H1 (cell line): Measurements from ENCODE around the gene LRP8. TPM values are rescaled to one million over a fixed set of nuclear protein-coding genes. Genes with fewer than 3 reads are reported as not detected.

Experiments
- CTCF ChIA-PET: fragments of 300-600 bp; sonication (Branson Sonifier 250); formaldehyde crosslinking; loops from one replicate; lab custom pipeline; 2021; ENCODE audit not compliant: partially characterized antibody; lab: Charles Lee
- POLR2A ChIA-PET: fragments of 300-600 bp; sonication (Branson Sonifier 250); formaldehyde crosslinking; loops from one replicate; lab custom pipeline; 2021; ENCODE audit warnings: inconsistent platforms; ENCODE audit not compliant: partially characterized antibody; lab: Charles Lee
- DNase-seq, 2 experiments: peaks; one replicate each; pipeline versions ENCODE4 v3.0.0 to v3.0.0-alpha.2; 2010 to 2022; ENCODE audit warnings: low spot score in 2 of 2, low read depth in 1 of 2, mixed read lengths in 1 of 2
- FAIRE-seq: peaks from 2 replicates; lab custom pipeline; 2011; peaks lifted over from hg19 to GRCh38; lab: Jason Lieb, UNC
- H2AFZ ChIP-seq: 2 replicates; pipeline ENCODE4 v1.8.1; 2012; ENCODE audit warnings: low read length, inconsistent platforms
- H2AK5ac ChIP-seq: 2 replicates; pipeline ENCODE4 v1.6.1; 2013; ENCODE audit warnings: low read depth, low read length
- H2BK120ac ChIP-seq: replicated peaks from 2 replicates; pipeline ENCODE3; 2013; ENCODE audit warnings: low read depth, low read length, inconsistent platforms
- H2BK12ac ChIP-seq: 2 replicates; pipeline ENCODE4 v1.6.1; 2013; ENCODE audit warnings: low read depth, low read length
- H2BK15ac ChIP-seq: 2 replicates; pipeline ENCODE4 v1.6.1; 2013; ENCODE audit warnings: low read length
- H2BK20ac ChIP-seq: 2 replicates; pipeline ENCODE4 v1.6.1; 2013; ENCODE audit warnings: low read length
- H2BK5ac ChIP-seq: 2 replicates; pipeline ENCODE4 v1.6.1; 2013; ENCODE audit warnings: low read depth, low read length
- H3K14ac ChIP-seq: 2 replicates; pipeline ENCODE4 v1.6.1; 2013; ENCODE audit warnings: inconsistent platforms; ENCODE audit not compliant: insufficient read length
- H3K18ac ChIP-seq: 2 replicates; pipeline ENCODE4 v1.6.1; 2013; ENCODE audit warnings: low read length; ENCODE audit errors: extremely low read depth
- H3K23ac ChIP-seq: 2 replicates; pipeline ENCODE4 v1.6.1; 2013; ENCODE audit warnings: inconsistent platforms; ENCODE audit not compliant: insufficient read length
- H3K23me2 ChIP-seq: 2 replicates; pipeline ENCODE4 v1.6.1; 2013; ENCODE audit warnings: low read depth, low read length
- H3K27ac ChIP-seq: 2 replicates; pipeline ENCODE4 v1.6.1; 2011; ENCODE audit warnings: low read depth, low read length, inconsistent platforms
- H3K27me3 ChIP-seq, 4 experiments: replicated peaks in 1 of 4; 1 replicate in 1 of 4; 2 replicates in 3 of 4; pipeline versions ENCODE4 v1.6.1 to v1.8.1; 2011 to 2013; ENCODE audit warnings: low read length in 3 of 4, mild to moderate bottlenecking in 3 of 4, inconsistent platforms in 2 of 4, mixed read lengths in 2 of 4, moderate library complexity in 1 of 4; ENCODE audit not compliant: control insufficient read depth in 3 of 4, insufficient read depth in 3 of 4; ENCODE audit errors: extremely low read depth in 1 of 4
- H3K36me3 ChIP-seq, 4 experiments: 2 replicates each; pipeline versions ENCODE4 v1.6.1 to v1.8.1; 2011 to 2013; ENCODE audit warnings: mild to moderate bottlenecking in 4 of 4, low read length in 3 of 4, moderate library complexity in 2 of 4, control low read depth in 1 of 4, inconsistent platforms in 1 of 4; ENCODE audit not compliant: insufficient read depth in 4 of 4, control insufficient read depth in 2 of 4
- H3K4ac ChIP-seq: replicated peaks from 2 replicates; pipeline ENCODE3; 2013; ENCODE audit warnings: low read length, low read depth, mixed read lengths, inconsistent platforms; ENCODE audit not compliant: insufficient read length
- H3K4me1 ChIP-seq, 4 experiments: replicated peaks in 1 of 4; 1 replicate in 1 of 4; 2 replicates in 3 of 4; pipeline versions ENCODE4 v1.6.1 to v1.8.1; 2011 to 2013; ENCODE audit warnings: low read length in 3 of 4, inconsistent platforms in 2 of 4, mixed read lengths in 1 of 4; ENCODE audit not compliant: insufficient read depth in 4 of 4, control insufficient read depth in 3 of 4
- H3K4me2 ChIP-seq, 2 experiments: 2 replicates each; pipeline versions ENCODE4 v1.6.1 to v1.8.1; 2011 to 2013; ENCODE audit warnings: low read depth in 2 of 2, low read length in 2 of 2, control low read depth in 1 of 2, inconsistent platforms in 1 of 2, mild to moderate bottlenecking in 1 of 2; ENCODE audit not compliant: insufficient read depth in 1 of 2
- H3K4me3 ChIP-seq, 4 experiments: fragments of 200-600, 300-600 bp in 1 of 4; sonication (generic), shearing (Covaris generic), sonication (Bioruptor Twin) in 1 of 4; 2 replicates each; pipeline versions ENCODE4 v1.5.1 to v1.8.1; 2011 to 2016; ENCODE audit warnings: low read length in 4 of 4, low read depth in 3 of 4, control low read depth in 2 of 4, inconsistent platforms in 2 of 4, mild to moderate bottlenecking in 2 of 4, mixed read lengths in 1 of 4, moderate library complexity in 1 of 4; ENCODE audit not compliant: insufficient read depth in 2 of 4; ENCODE audit errors: extremely low read depth in 1 of 4
- H3K56ac ChIP-seq: replicated peaks from 2 replicates; pipeline ENCODE3; 2013; ENCODE audit warnings: low read depth, mild to moderate bottlenecking, mixed read lengths, low read length, inconsistent platforms; ENCODE audit not compliant: insufficient read length
- H3K79me1 ChIP-seq: 2 replicates; pipeline ENCODE4 v1.6.1; 2013; ENCODE audit warnings: low read depth, low read length, control low read depth
- H3K79me2 ChIP-seq, 2 experiments: 2 replicates each; pipeline versions ENCODE4 v1.6.1 to v1.8.1; 2012 to 2013; ENCODE audit warnings: low read length in 2 of 2, mild to moderate bottlenecking in 2 of 2, inconsistent platforms in 1 of 2; ENCODE audit not compliant: insufficient read depth in 2 of 2, control insufficient read depth in 1 of 2
- H3K9ac ChIP-seq, 4 experiments: replicated peaks in 1 of 4; 1 replicate in 1 of 4; 2 replicates in 3 of 4; pipeline versions ENCODE4 v1.6.1 to v1.8.1; 2011 to 2013; ENCODE audit warnings: low read depth in 3 of 4, low read length in 3 of 4, control low read depth in 2 of 4, mild to moderate bottlenecking in 2 of 4, moderate library complexity in 2 of 4, inconsistent platforms in 1 of 4; ENCODE audit errors: extremely low read depth in 1 of 4
- H3K9me3 ChIP-seq, 2 experiments: 2 replicates each; pipeline versions ENCODE4 v1.6.1 to v1.8.1; 2012 to 2013; ENCODE audit warnings: mild to moderate bottlenecking in 2 of 2, moderate library complexity in 2 of 2, control low read depth in 1 of 2, inconsistent platforms in 1 of 2, low read depth in 1 of 2, low read length in 1 of 2, mixed read lengths in 1 of 2; ENCODE audit not compliant: insufficient read depth in 2 of 2
- H4K20me1 ChIP-seq, 2 experiments: replicated peaks in 1 of 2; 2 replicates each; pipeline versions ENCODE3 to v1.8.1; 2011 to 2013; ENCODE audit warnings: inconsistent platforms in 2 of 2, low read length in 2 of 2, mild to moderate bottlenecking in 1 of 2; ENCODE audit not compliant: insufficient read depth in 2 of 2, control insufficient read depth in 1 of 2
- H4K5ac ChIP-seq: 2 replicates; pipeline ENCODE4 v1.6.1; 2013; ENCODE audit warnings: low read length, low read depth, mixed read lengths, inconsistent platforms; ENCODE audit not compliant: insufficient read length
- H4K8ac ChIP-seq: 2 replicates; pipeline ENCODE4 v1.8.0; 2013; ENCODE audit warnings: mild to moderate bottlenecking, moderate library complexity, low read length, inconsistent platforms; ENCODE audit not compliant: insufficient read depth; ENCODE audit errors: extremely low read depth
- H4K91ac ChIP-seq: replicated peaks from 2 replicates; pipeline ENCODE3; 2013; ENCODE audit warnings: low read length, mixed read lengths, inconsistent platforms; ENCODE audit not compliant: insufficient read length
- HDAC6 ChIP-seq: IDR thresholded peaks from one replicate; pipeline ENCODE4 v1.7.1; 2012; ENCODE audit warnings: low read depth, mild to moderate bottlenecking, inconsistent platforms, low read length, moderate library complexity
- POU5F1 ChIP-seq: IDR thresholded peaks from 2 replicates; pipeline ENCODE4 v1.6.1; 2011; ENCODE audit warnings: low read depth, mild to moderate bottlenecking, low read length, moderate library complexity
- SP2 ChIP-seq: IDR thresholded peaks from 2 replicates; pipeline ENCODE4 v1.6.1; 2012; ENCODE audit warnings: mild to moderate bottlenecking, low read length, inconsistent platforms
- WGBS, 2 experiments: shearing (Covaris generic) in 1 of 2; methylation state at CpG; one replicate each; pipeline versions ENCODE4 v1.1.6 to v1.1.7; 2013 to 2015; ENCODE audit warnings: low lambda C conversion rate in 2 of 2, mixed read lengths in 2 of 2, inconsistent platforms in 1 of 2, low coverage in 1 of 2, missing lambda C conversion rate in 1 of 2; ENCODE audit not compliant: insufficient replicate concordance in 2 of 2, insufficient coverage in 1 of 2, insufficient read length in 1 of 2; ENCODE audit errors: extremely low coverage in 1 of 2, missing lambda C conversion rate in 1 of 2; 5-methylcytosine and 5-hydroxymethylcytosine counted together
- polyA plus RNA-seq, 7 experiments: library from polyadenylated mRNA; depleted of rRNA in 3 of 7; stranded (reverse) in 5 of 7; unstranded in 2 of 7; fragments of >200 nt in 5 of 7; fragments of 200-250 nt in 2 of 7; gene quantifications; 1 replicate in 5 of 7; 2 replicates in 1 of 7; 4 replicates in 1 of 7; pipeline versions ENCODE4 v1.2.1 to v1.2.3, GENCODE V29; 2011 to 2013; ENCODE audit warnings: missing spikeins in 2 of 7, mixed read lengths in 2 of 7
- total RNA-seq: library from RNA; stranded (reverse); fragmentation: NEBNext Ultra II Directional; extraction: Animal tissue kit (Norgen Biotek cat#: 25700); gene quantifications from 2 replicates; pipeline ENCODE4 v1.2.1, GENCODE V29; 2021

Gene LRP8
- total and polyA plus RNA-seq, 2 of the 8 experiments (the other 6 are each of a cell fraction or from before 2014, with no cell fraction given), result 63.2 to 66.4 TPM

DNA sequence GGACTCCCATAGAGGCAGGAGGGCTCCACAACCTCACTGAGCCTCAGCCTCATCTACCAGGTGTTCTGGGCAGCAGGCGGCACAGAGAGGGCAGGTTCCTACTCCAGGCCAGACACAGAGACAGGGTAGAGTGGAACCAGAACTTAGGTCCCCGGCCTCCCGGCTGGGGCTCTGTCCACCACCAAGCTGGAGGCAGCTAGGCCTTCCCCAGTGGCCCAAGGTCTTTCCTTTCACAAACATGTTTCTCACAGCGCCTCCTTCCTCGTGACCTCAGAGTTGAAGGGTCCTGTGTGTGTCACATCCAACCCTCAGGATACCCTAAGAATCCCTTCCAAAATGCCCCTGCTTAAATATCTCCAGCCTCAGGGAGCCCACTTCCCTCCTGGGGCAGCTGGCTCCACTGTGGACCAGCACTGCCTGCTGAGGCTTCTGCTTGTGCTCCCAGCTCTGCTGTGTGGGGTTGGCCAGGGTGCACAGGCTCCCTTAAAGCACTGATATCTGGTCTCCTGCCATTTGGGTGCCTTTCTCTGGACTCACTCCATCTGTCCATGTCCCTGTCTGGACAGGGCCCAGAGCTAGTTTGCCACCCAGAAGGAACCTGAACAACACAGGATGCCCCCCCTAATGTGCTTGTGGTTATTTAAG lies 56.3 kb downstream of the LRP8 start:
- H2AK5ac ChIP-seq, result no peak overlapping the region
- H3K4me2 ChIP-seq, result no peak overlapping the region
- H3K56ac ChIP-seq, result no peak overlapping the region
- H2BK120ac ChIP-seq, result no peak overlapping the region
- H3K27ac ChIP-seq, result no peak overlapping the region
- H3K4ac ChIP-seq, result no peak overlapping the region
- no peak overlapping the region for H4K91ac ChIP-seq
- no peak overlapping the region for H2BK12ac ChIP-seq
- no peaks in the 10 kb centered on the region for H3K4me1 ChIP-seq
- H4K5ac ChIP-seq, result no peak overlapping the region
- no peak overlapping the region for H3K23ac ChIP-seq
- FAIRE-seq, result no peak
- no peak overlapping the region for H2AFZ ChIP-seq
- ChIA-PET CTCF (interaction anchor here (0.7 to 1.5 kb wide), 3 partner anchors 7 to 1582 kb away, joined by 3 to 4 read pairs (median 4); no protein-coding TSS in a partner anchor), POLR2A (interaction anchor here (1.7 kb wide), 1 partner anchor 12 kb away, joined by 4 read pairs; no protein-coding TSS in a partner anchor)
- 94% methylated on average over 5 of the region's 5 CpGs; no CpG with 5 or more reads in 1 of the 2 experiments for WGBS, 2 experiments
- no peak overlapping the region for H4K8ac ChIP-seq
- no peak for TF ChIP-seq SP2
- TF ChIP-seq HDAC6, result no peak
- no peak for TF ChIP-seq POU5F1
- 0 out of 2 replicates have a peak, but pooled peaks cover 3% of the 10 kb centered on the region for H3K79me1 ChIP-seq
- no peaks in the 10 kb centered on the region for H3K27me3 ChIP-seq
- no peaks in the 10 kb centered on the region for H3K79me2 ChIP-seq
- peaks cover 0 to 8% of the 10 kb centered on the region in 2 experiments for H4K20me1 ChIP-seq
- H3K23me2 ChIP-seq, result no peaks in the 10 kb centered on the region
- H3K4me3 ChIP-seq, result no peak overlapping the region
- peaks cover 9 to 62% (median 47%) of the 10 kb centered on the region in 4 experiments; a peak in 7 of 8 replicates for H3K36me3 ChIP-seq
- no peak overlapping the region for H3K14ac ChIP-seq
- H2BK20ac ChIP-seq, result no peak overlapping the region
- H3K18ac ChIP-seq, result no peak overlapping the region
- no peaks in the 10 kb centered on the region for H3K9me3 ChIP-seq
- DNase-seq, result no peak
- no peak overlapping the region for H2BK5ac ChIP-seq
- H3K9ac ChIP-seq, result no peak overlapping the region
- no peak overlapping the region for H2BK15ac ChIP-seq
